Mesenchymal stem cell (in vitro differentiated cells and primary cell): ENCODE measurements around the gene ASPG.

ENCODE experiments used
- DNase-seq: peaks from one replicate; pipeline ENCODE4 v3.0.0-alpha.2; 2013
- H2AFZ ChIP-seq: one replicate; pipeline ENCODE4 v1.6.1; 2013; ENCODE audit warnings: low read depth, mild to moderate bottlenecking, control low read depth, inconsistent platforms, low read length, moderate library complexity
- H2AK5ac ChIP-seq: 2 replicates; pipeline ENCODE4 v1.6.1; 2013; ENCODE audit warnings: low read length, moderate library complexity, mild to moderate bottlenecking, inconsistent platforms; ENCODE audit not compliant: severe bottlenecking
- H2BK120ac ChIP-seq: one replicate; pipeline ENCODE4 v1.6.1; 2013; ENCODE audit warnings: low read depth, mild to moderate bottlenecking, inconsistent platforms, low read length, moderate library complexity
- H2BK12ac ChIP-seq, 2 experiments: one replicate each; pipeline ENCODE4 v1.6.1; 2013; ENCODE audit warnings: inconsistent platforms in 2 of 2, low read length in 2 of 2, mild to moderate bottlenecking in 2 of 2, moderate library complexity in 2 of 2, control low read depth in 1 of 2
- H2BK15ac ChIP-seq: one replicate; pipeline ENCODE4 v1.6.1; 2013; ENCODE audit warnings: mild to moderate bottlenecking, low read depth, inconsistent platforms; ENCODE audit not compliant: poor library complexity, severe bottlenecking
- H2BK5ac ChIP-seq: 2 replicates; pipeline ENCODE4 v1.6.1; 2013; ENCODE audit warnings: low read depth, mild to moderate bottlenecking, low read length, control low read depth, inconsistent platforms; ENCODE audit not compliant: poor library complexity, severe bottlenecking
- H3K14ac ChIP-seq, 2 experiments: one replicate each; pipeline ENCODE4 v1.6.1; 2013; ENCODE audit warnings: inconsistent platforms in 2 of 2, low read length in 2 of 2, control low read depth in 1 of 2, mild to moderate bottlenecking in 1 of 2, moderate library complexity in 1 of 2
- H3K18ac ChIP-seq, 2 experiments: one replicate each; pipeline ENCODE4 v1.6.1; 2013; ENCODE audit warnings: inconsistent platforms in 2 of 2, low read length in 2 of 2, control low read depth in 1 of 2, low read depth in 1 of 2, mild to moderate bottlenecking in 1 of 2
- H3K23ac ChIP-seq, 2 experiments: one replicate each; pipeline ENCODE4 v1.6.1; 2013; ENCODE audit warnings: inconsistent platforms in 2 of 2, low read length in 2 of 2, mild to moderate bottlenecking in 2 of 2, moderate library complexity in 2 of 2, control low read depth in 1 of 2
- H3K27ac ChIP-seq: 2 replicates; pipeline ENCODE4 v1.5.1; 2013; ENCODE audit warnings: mild to moderate bottlenecking, moderate library complexity, low read length, control low read depth, inconsistent platforms; ENCODE audit not compliant: poor library complexity, severe bottlenecking
- H3K27me3 ChIP-seq, 2 experiments: 2 replicates each; pipeline versions ENCODE4 v1.6.1 to v1.7.0; 2013; ENCODE audit warnings: low read length in 2 of 2, mild to moderate bottlenecking in 2 of 2, moderate library complexity in 2 of 2, control low read depth in 1 of 2, inconsistent platforms in 1 of 2; ENCODE audit not compliant: control insufficient read depth in 1 of 2, insufficient read depth in 1 of 2
- H3K36me3 ChIP-seq, 2 experiments: 2 replicates each; pipeline versions ENCODE4 v1.6.1 to v1.7.0; 2013; ENCODE audit warnings: low read length in 2 of 2, control low read depth in 1 of 2, inconsistent platforms in 1 of 2, low read depth in 1 of 2, mild to moderate bottlenecking in 1 of 2; ENCODE audit not compliant: insufficient read depth in 2 of 2, control insufficient read depth in 1 of 2
- H3K4ac ChIP-seq, 2 experiments: one replicate each; pipeline ENCODE4 v1.6.1; 2013; ENCODE audit warnings: inconsistent platforms in 2 of 2, low read length in 2 of 2, mild to moderate bottlenecking in 2 of 2, moderate library complexity in 2 of 2, control low read depth in 1 of 2, low read depth in 1 of 2
- H3K4me1 ChIP-seq: 2 replicates; pipeline ENCODE4 v1.6.1; 2013; ENCODE audit warnings: low read depth, low read length, control low read depth; ENCODE audit not compliant: control insufficient read depth, insufficient read depth
- H3K4me2 ChIP-seq: 2 replicates; pipeline ENCODE4 v1.6.1; 2013; ENCODE audit warnings: low read length, mild to moderate bottlenecking, inconsistent platforms; ENCODE audit not compliant: poor library complexity, severe bottlenecking
- H3K4me3 ChIP-seq, 2 experiments: 2 replicates each; pipeline versions ENCODE4 v1.5.1 to v1.7.0; 2013; ENCODE audit warnings: low read length in 2 of 2, mild to moderate bottlenecking in 2 of 2, control low read depth in 1 of 2, low read depth in 1 of 2; ENCODE audit not compliant: insufficient read depth in 1 of 2
- H3K79me1 ChIP-seq: replicated peaks from 2 replicates; pipeline ENCODE4 v1.6.1; 2013; ENCODE audit warnings: mild to moderate bottlenecking, control low read depth, low read length, inconsistent platforms; ENCODE audit not compliant: poor library complexity, severe bottlenecking
- H3K9ac ChIP-seq: 2 replicates; pipeline ENCODE4 v1.7.0; 2013; ENCODE audit warnings: mild to moderate bottlenecking, low read length, moderate library complexity
- H3K9me3 ChIP-seq: 2 replicates; pipeline ENCODE4 v1.7.0; 2013; ENCODE audit warnings: mild to moderate bottlenecking, low read length; ENCODE audit not compliant: control insufficient read depth
- H4K8ac ChIP-seq: one replicate; pipeline ENCODE4 v1.6.1; 2013; ENCODE audit warnings: inconsistent platforms, mild to moderate bottlenecking, low read length, moderate library complexity
- H4K91ac ChIP-seq: one replicate; pipeline ENCODE4 v1.6.1; 2013; ENCODE audit warnings: mild to moderate bottlenecking, low read length, inconsistent platforms
- WGBS: methylation state at CpG from one replicate; pipeline ENCODE4 v1.1.7; 2013; ENCODE audit warnings: mixed read lengths; 5-methylcytosine and 5-hydroxymethylcytosine counted together

ASPG gene

GRCh38 chr14:104116288-104116755, 30.8 kb downstream of the ASPG start:
- no peaks in the 10 kb centered on the region for H3K79me1 ChIP-seq
- peaks cover 55 to 59% of the 10 kb centered on the region in 2 experiments for H3K27me3 ChIP-seq
- H4K8ac ChIP-seq = no peak overlapping the region
- no peak overlapping the region for H2BK120ac ChIP-seq
- H2AK5ac ChIP-seq = no peak overlapping the region
- no peak overlapping the region for H2BK15ac ChIP-seq
- no peak overlapping the region for H3K14ac ChIP-seq
- WGBS = 39% methylated on average over 4 of the region's 19 CpGs
- H3K4ac ChIP-seq = no peak overlapping the region
- no peak overlapping the region for H4K91ac ChIP-seq
- no peak overlapping the region for H2BK12ac ChIP-seq
- H3K36me3 ChIP-seq = peaks cover 0 to 3% of the 10 kb centered on the region in 2 experiments
- H2AFZ ChIP-seq = no peak overlapping the region
- H3K27ac ChIP-seq = no peak overlapping the region
- no peak overlapping the region for H3K9ac ChIP-seq
- DNase-seq = no peak
- no peak overlapping the region for H3K18ac ChIP-seq
- no peak overlapping the region for H2BK5ac ChIP-seq
- H3K4me3 ChIP-seq = no peak overlapping the region
- no peak overlapping the region for H3K23ac ChIP-seq
- H3K9me3 ChIP-seq = peaks cover 7% of the 10 kb centered on the region
- H3K4me1 ChIP-seq = peaks cover 6% of the 10 kb centered on the region
- no peak overlapping the region for H3K4me2 ChIP-seq

GRCh38 chr14:104116756-104117340, 31.3 kb downstream of the ASPG start:
- Histone ChIP-seq H3K36me3 (peaks cover 0 to 3% of the 10 kb centered on the region in 2 experiments), H3K18ac (no peak overlapping the region), H3K9ac (no peak overlapping the region), H2BK12ac (no peak overlapping the region), H2AFZ (no peak overlapping the region), H2BK5ac (no peak overlapping the region), H3K9me3 (peaks cover 9% of the 10 kb centered on the region), H2BK15ac (no peak overlapping the region), H3K14ac (no peak overlapping the region), H2BK120ac (no peak overlapping the region), H3K23ac (no peak overlapping the region), H3K79me1 (no peaks in the 10 kb centered on the region), H3K4me3 (no peak overlapping the region), H3K4me1 (peaks cover 6% of the 10 kb centered on the region), H3K4me2 (no peak overlapping the region), H4K8ac (no peak overlapping the region), H3K4ac (no peak overlapping the region), H3K27ac (no peak overlapping the region), H3K27me3 (peaks cover 55 to 59% of the 10 kb centered on the region in 2 experiments), H2AK5ac (no peak overlapping the region), H4K91ac (no peak overlapping the region)
- DNase-seq = no peak
- 4% methylated on average over 54 of the region's 83 CpGs for WGBS

GRCh38 chr14:104117341-104118005, 32.0 kb downstream of the ASPG start:
- no peak overlapping the region for H4K8ac ChIP-seq
- no peak overlapping the region for H2BK15ac ChIP-seq
- WGBS = 13% methylated on average over 64 of the region's 71 CpGs
- no peak overlapping the region for H4K91ac ChIP-seq
- no peak overlapping the region for H3K23ac ChIP-seq
- peaks cover 55 to 59% of the 10 kb centered on the region in 2 experiments for H3K27me3 ChIP-seq
- DNase-seq = no peak
- no peak overlapping the region for H3K9ac ChIP-seq
- peaks cover 9% of the 10 kb centered on the region for H3K9me3 ChIP-seq
- H3K18ac ChIP-seq = no peak overlapping the region
- H2AFZ ChIP-seq = no peak overlapping the region
- no peak overlapping the region for H2BK12ac ChIP-seq
- H3K79me1 ChIP-seq = no peaks in the 10 kb centered on the region
- H3K4me2 ChIP-seq = no peak overlapping the region
- H3K27ac ChIP-seq = no peak overlapping the region
- H2AK5ac ChIP-seq = no peak overlapping the region
- no peak overlapping the region for H3K4ac ChIP-seq
- peaks cover 0 to 3% of the 10 kb centered on the region in 2 experiments for H3K36me3 ChIP-seq
- H3K4me1 ChIP-seq = peaks cover 6% of the 10 kb centered on the region
- H2BK5ac ChIP-seq = no peak overlapping the region
- H2BK120ac ChIP-seq = no peak overlapping the region
- no peak overlapping the region for H3K4me3 ChIP-seq
- H3K14ac ChIP-seq = no peak overlapping the region

- Histone ChIP-seq H3K4ac (no peak overlapping the region), H3K14ac (no peak overlapping the region), H3K18ac (no peak overlapping the region), H2BK120ac (no peak overlapping the region), H3K4me3 (no peak overlapping the region), H2AFZ (no peak overlapping the region), H2BK15ac (no peak overlapping the region), H3K79me1 (no peaks in the 10 kb centered on the region), H3K27me3 (peaks cover 55 to 59% of the 10 kb centered on the region in 2 experiments), H2AK5ac (no peak overlapping the region), H4K91ac (no peak overlapping the region), H4K8ac (no peak overlapping the region), H3K9ac (no peak overlapping the region), H2BK12ac (no peak overlapping the region), H3K9me3 (peaks cover 16% of the 10 kb centered on the region), H3K4me2 (no peak overlapping the region), H3K27ac (no peak overlapping the region), H3K23ac (no peak overlapping the region), H2BK5ac (no peak overlapping the region), H3K4me1 (peaks cover 6% of the 10 kb centered on the region), H3K36me3 (peaks cover 0 to 3% of the 10 kb centered on the region in 2 experiments)
- DNase-seq = no peak
- 75% methylated on average over 29 of the region's 30 CpGs for WGBS
These were observed 32.7 kb downstream of the ASPG start for GRCh38 chr14:104118006-104118844.
